OCI-LY3 (cell line): ENCODE measurements around the gene TMEM255B.

Experiments
- EZH2phosphoT487 ChIP-seq: fragments of 200-600 bp; shearing (Covaris generic); IDR thresholded peaks from 2 replicates; pipeline ENCODE4 v1.6.1; 2018; ENCODE audit warnings: antibody characterized with exemption, mixed run types, low read depth
- TF ChIP-seq, protein P1 (sequence below): fragments of 200-600, 300-600 bp; sonication (generic); IDR thresholded peaks from 2 replicates; pipeline ENCODE4 v1.5.1; 2014; ENCODE audit warnings: antibody characterized with exemption, low read length, low read depth

DNA sequence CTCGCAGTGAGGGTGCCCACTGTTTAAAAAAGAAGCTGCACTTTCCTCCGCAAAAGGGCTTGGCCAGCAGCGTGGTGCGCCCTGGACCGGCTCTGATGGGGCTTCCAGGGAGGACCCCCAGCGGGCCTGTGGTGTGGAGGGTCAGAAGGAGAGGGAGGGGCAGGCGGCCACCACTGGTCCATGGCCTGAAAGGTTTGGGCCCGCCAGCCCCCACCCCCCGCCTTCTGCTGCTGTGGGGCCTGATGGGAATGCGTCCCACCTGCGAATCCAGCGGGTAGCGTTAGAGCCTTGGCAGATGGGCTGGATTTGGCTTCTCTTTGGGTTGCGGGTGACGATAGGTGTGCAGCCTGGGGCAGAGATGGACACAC is 34.7 kb downstream of the TMEM255B start:
- TF ChIP-seq, protein P1, sequence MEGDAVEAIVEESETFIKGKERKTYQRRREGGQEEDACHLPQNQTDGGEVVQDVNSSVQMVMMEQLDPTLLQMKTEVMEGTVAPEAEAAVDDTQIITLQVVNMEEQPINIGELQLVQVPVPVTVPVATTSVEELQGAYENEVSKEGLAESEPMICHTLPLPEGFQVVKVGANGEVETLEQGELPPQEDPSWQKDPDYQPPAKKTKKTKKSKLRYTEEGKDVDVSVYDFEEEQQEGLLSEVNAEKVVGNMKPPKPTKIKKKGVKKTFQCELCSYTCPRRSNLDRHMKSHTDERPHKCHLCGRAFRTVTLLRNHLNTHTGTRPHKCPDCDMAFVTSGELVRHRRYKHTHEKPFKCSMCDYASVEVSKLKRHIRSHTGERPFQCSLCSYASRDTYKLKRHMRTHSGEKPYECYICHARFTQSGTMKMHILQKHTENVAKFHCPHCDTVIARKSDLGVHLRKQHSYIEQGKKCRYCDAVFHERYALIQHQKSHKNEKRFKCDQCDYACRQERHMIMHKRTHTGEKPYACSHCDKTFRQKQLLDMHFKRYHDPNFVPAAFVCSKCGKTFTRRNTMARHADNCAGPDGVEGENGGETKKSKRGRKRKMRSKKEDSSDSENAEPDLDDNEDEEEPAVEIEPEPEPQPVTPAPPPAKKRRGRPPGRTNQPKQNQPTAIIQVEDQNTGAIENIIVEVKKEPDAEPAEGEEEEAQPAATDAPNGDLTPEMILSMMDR: no peak
- no peak for TF ChIP-seq EZH2phosphoT487
